ENCODE measurements around the gene CXXC5. TPM values are rescaled to one million over a fixed set of nuclear protein-coding genes. Genes with fewer than 3 reads are reported as not detected.

Gene CXXC5
- total and polyA plus RNA-seq, 7 donors, result 15.7 to 30.0 (median 19.9) TPM

DNA sequence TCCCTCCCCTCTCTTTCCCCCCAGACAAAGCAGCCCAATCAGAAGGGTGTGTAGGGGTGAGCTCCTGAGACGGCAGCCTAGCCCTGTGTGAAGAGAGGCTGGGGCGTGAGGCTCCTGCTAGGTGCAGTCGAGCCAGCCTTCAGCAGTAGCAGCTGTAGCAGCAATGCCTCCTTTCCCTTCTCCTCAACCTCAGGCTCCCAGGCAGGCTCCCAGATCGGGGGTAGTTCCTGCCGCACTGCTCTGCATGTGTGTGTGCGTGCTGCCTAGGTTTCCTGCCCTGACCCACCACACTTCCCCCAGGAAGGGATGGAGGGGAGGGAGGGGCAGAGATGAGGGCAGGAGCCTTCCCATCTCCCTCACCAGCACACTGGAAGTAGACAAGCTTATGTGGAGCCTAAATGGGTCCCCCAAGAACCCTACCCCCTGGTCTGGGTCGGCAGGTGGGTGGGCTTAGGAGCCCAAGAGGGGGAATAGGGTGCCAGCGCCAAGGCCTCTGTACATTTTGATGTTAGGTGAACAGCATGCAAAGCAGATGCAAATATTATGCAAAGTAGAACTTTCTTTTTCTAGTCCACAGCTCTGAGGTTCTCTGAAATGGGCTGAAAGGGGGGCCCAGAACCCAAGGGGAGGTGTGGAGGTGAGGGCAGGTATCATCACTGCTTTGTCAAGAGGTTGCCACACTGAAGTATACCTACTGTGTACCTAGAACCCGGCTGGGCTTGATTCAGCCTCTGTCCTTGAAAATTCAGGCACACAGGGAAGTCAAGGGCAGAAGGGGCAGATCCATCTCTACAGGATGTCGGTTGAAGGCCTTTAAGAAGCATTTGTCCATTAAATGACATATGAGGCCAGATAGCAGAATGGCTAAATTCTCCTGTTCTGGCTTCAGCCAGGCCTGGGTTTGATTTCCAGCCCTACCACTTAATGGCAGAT, 57.8 kb downstream of the CXXC5 start:
- TF ChIP-seq POLR2A (IDR thresholded peaks at IDR 0.05) (no peak), POLR2AphosphoS5 (IDR thresholded peaks at IDR 0.05) (no peak), EP300 (IDR thresholded peaks at IDR 0.05) (no peak)
- TF ChIP-seq, protein P1, sequence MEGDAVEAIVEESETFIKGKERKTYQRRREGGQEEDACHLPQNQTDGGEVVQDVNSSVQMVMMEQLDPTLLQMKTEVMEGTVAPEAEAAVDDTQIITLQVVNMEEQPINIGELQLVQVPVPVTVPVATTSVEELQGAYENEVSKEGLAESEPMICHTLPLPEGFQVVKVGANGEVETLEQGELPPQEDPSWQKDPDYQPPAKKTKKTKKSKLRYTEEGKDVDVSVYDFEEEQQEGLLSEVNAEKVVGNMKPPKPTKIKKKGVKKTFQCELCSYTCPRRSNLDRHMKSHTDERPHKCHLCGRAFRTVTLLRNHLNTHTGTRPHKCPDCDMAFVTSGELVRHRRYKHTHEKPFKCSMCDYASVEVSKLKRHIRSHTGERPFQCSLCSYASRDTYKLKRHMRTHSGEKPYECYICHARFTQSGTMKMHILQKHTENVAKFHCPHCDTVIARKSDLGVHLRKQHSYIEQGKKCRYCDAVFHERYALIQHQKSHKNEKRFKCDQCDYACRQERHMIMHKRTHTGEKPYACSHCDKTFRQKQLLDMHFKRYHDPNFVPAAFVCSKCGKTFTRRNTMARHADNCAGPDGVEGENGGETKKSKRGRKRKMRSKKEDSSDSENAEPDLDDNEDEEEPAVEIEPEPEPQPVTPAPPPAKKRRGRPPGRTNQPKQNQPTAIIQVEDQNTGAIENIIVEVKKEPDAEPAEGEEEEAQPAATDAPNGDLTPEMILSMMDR (IDR thresholded peaks at IDR 0.05), result no peak
- Histone ChIP-seq H3K4me1 (peaks cover 0 to 28% (median 26%) of the 10 kb centered on the region in 4 donors), H3K4me3 (no peak overlapping the region), H3K27me3 (peaks cover 0 to 17% (median 7%) of the 10 kb centered on the region in 3 donors), H3K9me3 (no peaks in the 10 kb centered on the region), H3K27ac (no peak overlapping the region), H3K36me3 (no peaks in the 10 kb centered on the region)
- intact Hi-C loops (cut with DNase I), result no loop called here
- no peak for DNase-seq
- 66 to 76% methylated on average over 10 of the region's 10 CpGs for WGBS, 2 donors

DNA sequence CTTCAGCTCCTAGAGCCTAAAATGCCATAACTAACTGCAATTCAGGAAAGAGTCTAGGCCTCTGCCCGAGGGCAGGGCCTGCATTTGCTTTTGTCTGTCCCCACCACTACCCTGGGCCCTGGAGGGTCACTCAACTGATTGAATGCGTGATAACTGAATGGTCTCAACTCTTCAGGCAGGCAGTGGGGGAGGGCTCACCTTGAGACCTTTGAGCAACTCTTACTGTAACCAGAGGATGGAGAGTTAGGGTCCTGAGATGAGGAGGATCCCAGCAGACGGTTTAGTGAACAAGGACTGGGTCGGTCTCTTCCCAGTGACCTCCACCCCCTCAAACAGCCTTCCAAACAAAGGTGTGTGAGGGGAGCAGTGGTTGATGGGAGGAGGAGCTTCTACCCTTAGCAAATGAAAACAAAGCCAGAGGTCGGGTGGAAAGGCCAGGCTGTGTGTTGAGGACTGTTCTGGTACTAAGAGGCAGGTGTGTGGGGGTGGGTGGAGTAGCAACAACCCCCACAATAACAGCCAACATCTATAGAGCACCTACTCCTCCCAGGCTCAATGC, 59.4 kb downstream of the CXXC5 start:
- Histone ChIP-seq H3K4me3 (no peak overlapping the region), H3K27me3 (peaks cover 0 to 23% (median 12%) of the 10 kb centered on the region in 3 donors), H3K4me1 (peaks cover 0 to 40% (median 38%) of the 10 kb centered on the region in 4 donors), H3K9me3 (no peaks in the 10 kb centered on the region), H3K27ac (no peak overlapping the region), H3K36me3 (no peaks in the 10 kb centered on the region)
- TF ChIP-seq, protein P1 (IDR thresholded peaks at IDR 0.05), result no peak
- TF ChIP-seq POLR2A (IDR thresholded peaks at IDR 0.05) (no peak), EP300 (IDR thresholded peaks at IDR 0.05) (no peak), POLR2AphosphoS5 (IDR thresholded peaks at IDR 0.05) (no peak)
- intact Hi-C loops (cut with DNase I), result no loop called here
- DNase-seq, result no peak
- WGBS, 2 donors, result 48 to 73% methylated on average over 5 of the region's 5 CpGs

DNA sequence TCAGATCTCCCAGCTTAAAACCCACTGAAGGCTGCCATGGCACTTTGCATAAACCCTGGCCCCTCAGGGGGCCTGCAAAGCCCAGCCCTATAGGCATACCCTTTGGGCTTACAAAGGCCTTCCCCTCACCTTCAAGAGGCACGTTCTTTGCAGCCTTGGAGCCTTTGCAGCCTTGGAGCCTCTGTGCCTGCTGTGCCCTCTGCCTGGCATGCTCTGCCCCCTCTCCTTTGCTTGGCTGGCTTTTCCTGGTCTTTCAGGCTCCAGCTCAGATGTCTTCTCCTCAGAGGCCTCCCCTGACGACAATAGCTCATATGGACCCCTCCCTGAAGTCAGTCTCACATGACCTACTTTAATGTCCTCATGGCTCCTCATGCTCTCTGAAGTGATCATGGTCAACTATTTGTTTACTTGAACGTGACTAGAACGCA, 60.3 kb downstream of the CXXC5 start:
- peaks cover 0 to 23% (median 12%) of the 10 kb centered on the region in 3 donors for H3K27me3 ChIP-seq
- no peak overlapping the region for H3K4me3 ChIP-seq
- H3K9me3 ChIP-seq, result no peaks in the 10 kb centered on the region
- TF ChIP-seq, protein P1 (IDR thresholded peaks at IDR 0.05), result no peak
- no peak for TF ChIP-seq POLR2AphosphoS5 (IDR thresholded peaks at IDR 0.05)
- no peak for TF ChIP-seq POLR2A (IDR thresholded peaks at IDR 0.05)
- no peak for TF ChIP-seq EP300 (IDR thresholded peaks at IDR 0.05)
- 74 to 76% methylated on average over 4 of the region's 4 CpGs for WGBS, 2 donors
- peak overlapping the region in 3 of 4 donors; percentile 43 to 62 (median 45) for H3K27ac ChIP-seq
- peaks cover 0 to 40% (median 38%) of the 10 kb centered on the region in 4 donors for H3K4me1 ChIP-seq
- intact Hi-C loops (cut with DNase I), result no loop called here
- DNase-seq, result no peak
- H3K36me3 ChIP-seq, result no peaks in the 10 kb centered on the region

DNA sequence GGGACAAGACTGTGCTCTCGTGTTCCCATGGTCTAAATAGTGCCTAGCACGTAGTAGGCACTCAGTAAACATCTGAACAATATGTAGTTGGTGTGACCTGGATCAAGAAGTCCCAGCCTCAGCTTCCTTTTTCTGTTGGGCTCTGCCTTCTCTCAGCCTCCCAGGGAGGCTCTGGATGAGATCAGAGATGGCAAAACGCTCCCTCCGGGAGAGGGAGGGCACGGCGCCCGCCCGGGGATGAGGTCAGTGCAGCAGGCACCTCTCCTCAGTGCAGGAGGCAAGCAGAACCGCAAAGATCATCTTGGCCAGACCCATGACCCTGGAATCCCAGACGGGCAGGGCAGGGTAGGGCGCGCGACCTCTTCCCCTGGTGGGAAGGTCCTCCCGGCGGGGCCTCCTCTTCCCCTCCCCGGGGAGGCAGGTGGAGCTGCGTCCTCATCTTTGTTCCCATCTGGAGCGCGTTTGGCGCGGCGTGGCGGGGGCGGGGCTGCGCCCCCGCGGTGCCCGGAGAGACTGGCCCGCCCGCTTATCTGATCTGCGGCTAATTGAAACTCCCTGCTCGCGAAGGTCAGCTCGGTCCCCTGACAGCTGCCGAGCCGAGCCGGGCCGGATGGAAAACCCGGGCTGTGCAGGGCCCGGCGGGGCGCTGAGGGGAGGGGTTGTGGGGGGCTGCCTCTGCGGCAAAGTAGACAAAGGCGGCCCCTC, 60.9 kb downstream of the CXXC5 start:
- DNase-seq, result peak; percentile 82
- Histone ChIP-seq H3K27ac (peak overlapping the region; percentile 43 to 62 (median 52)), H3K4me1 (peaks cover 0 to 40% (median 38%) of the 10 kb centered on the region in 4 donors), H3K9me3 (no peaks in the 10 kb centered on the region), H3K27me3 (peaks cover 0 to 23% (median 12%) of the 10 kb centered on the region in 3 donors), H3K4me3 (peak overlapping the region in 3 of 4 donors; percentile 22 to 39 (median 32)), H3K36me3 (no peaks in the 10 kb centered on the region)
- TF ChIP-seq POLR2A (IDR thresholded peaks at IDR 0.05), result no peak
- TF ChIP-seq, protein P1 (IDR thresholded peaks at IDR 0.05), result no peak
- no peak for TF ChIP-seq EP300 (IDR thresholded peaks at IDR 0.05)
- peak in 3 of 4 donors; percentile 9 to 54 (median 34) for TF ChIP-seq POLR2AphosphoS5 (IDR thresholded peaks at IDR 0.05)
- WGBS, 2 donors, result 7 to 10% methylated on average over 42 of the region's 44 CpGs
- intact Hi-C loops (cut with DNase I), result no loop called here

All from sigmoid colon (tissue), 7 donors.